PC-9 (cell line): ENCODE data around the gene ZBTB9. TPM values are rescaled to one million over a fixed set of nuclear protein-coding genes. Genes with fewer than 3 reads are reported as not detected.

Experiments used
- BruUV-seq: library from RNA; stranded (reverse); fragments of 400-500 nt; replicated peaks from 2 replicates; lab custom pipeline; 2021; lab: Mats Ljungman, UMichigan
- CTCF ChIA-PET: fragments of 300-600 bp; sonication (Branson Sonifier 250); formaldehyde crosslinking; loops from one replicate; lab custom pipeline; 2022; ENCODE audit warnings: antibody characterized with exemption; lab: Charles Lee
- POLR2A ChIA-PET: fragments of 300-600 bp; sonication (Branson Sonifier 250); formaldehyde crosslinking; loops from one replicate; lab custom pipeline; 2022; ENCODE audit warnings: antibody characterized with exemption; ENCODE audit not compliant: unreplicated experiment; lab: Charles Lee
- DNase-seq, 2 experiments: peaks; one replicate each; pipeline versions ENCODE4 v3.0.0 to v3.0.0-alpha.2; 2015 to 2022; ENCODE audit warnings: mixed read lengths in 1 of 2
- H2AFZ ChIP-seq: fragments of 200-600 bp; sonication (generic); 2 replicates; pipeline ENCODE4 v1.8.1; 2017; ENCODE audit warnings: antibody characterized with exemption
- H3F3A ChIP-seq: fragments of 200-600 bp; sonication (generic); 2 replicates; pipeline ENCODE4 v1.8.1; 2017; ENCODE audit warnings: antibody characterized with exemption, mild to moderate bottlenecking, low read depth; ENCODE audit not compliant: insufficient read depth
- H3K27ac ChIP-seq: fragments of 200-600 bp; sonication (generic); 2 replicates; pipeline ENCODE4 v1.6.1; 2016; ENCODE audit warnings: mixed run types
- H3K27me3 ChIP-seq: fragments of 200-600 bp; sonication (generic); 2 replicates; pipeline ENCODE4 v1.6.1; 2016; ENCODE audit warnings: low read depth, mixed run types; ENCODE audit not compliant: insufficient read depth
- H3K36me3 ChIP-seq: fragments of 200-600 bp; sonication (generic); 2 replicates; pipeline ENCODE4 v1.6.1; 2016; ENCODE audit warnings: low read depth, mixed run types
- H3K4me1 ChIP-seq: fragments of 200-600 bp; sonication (generic); replicated peaks from 2 replicates; pipeline ENCODE4 v1.6.1; 2016; ENCODE audit warnings: mixed run types; ENCODE audit not compliant: insufficient read depth
- H3K4me2 ChIP-seq: fragments of 200-600 bp; sonication (generic); 2 replicates; pipeline ENCODE4 v1.6.1; 2017; ENCODE audit warnings: mixed run types
- H3K4me3 ChIP-seq: fragments of 200-600 bp; sonication (generic); 2 replicates; pipeline ENCODE4 v1.6.1; 2016; ENCODE audit warnings: mixed run types
- H3K79me2 ChIP-seq: fragments of 200-600 bp; sonication (generic); 2 replicates; pipeline ENCODE4 v1.6.1; 2017; ENCODE audit warnings: low read depth, mixed run types
- H3K9me2 ChIP-seq: fragments of 200-600 bp; sonication (generic); 2 replicates; pipeline ENCODE4 v1.8.1; 2017; ENCODE audit warnings: mild to moderate bottlenecking; ENCODE audit not compliant: insufficient read depth
- H3K9me3 ChIP-seq: fragments of 200-600 bp; sonication (generic); 2 replicates; pipeline ENCODE4 v1.8.1; 2016; ENCODE audit warnings: low read depth; ENCODE audit not compliant: insufficient read depth
- H4K20me1 ChIP-seq: fragments of 200-600 bp; sonication (generic); 2 replicates; pipeline ENCODE4 v1.8.1; 2017; ENCODE audit not compliant: insufficient read depth
- EZH2 ChIP-seq: fragments of 200-600 bp; sonication (generic); IDR thresholded peaks from 2 replicates; pipeline ENCODE4 v1.8.0; 2017; ENCODE audit warnings: antibody characterized with exemption, low read depth
- intact Hi-C: fragments of 100-400 bp; cut with micrococcal nuclease; formaldehyde crosslinking; loops from one replicate; pipeline ENCODE4 v1.10.0; 2022; ENCODE audit not compliant: unreplicated experiment
- total RNA-seq: library from RNA; stranded (reverse); gene quantifications from 2 replicates; pipeline ENCODE4 v1.2.3, GENCODE V29; 2021
- TF ChIP-seq, protein P1 (sequence below): fragments of 200-600 bp; sonication (generic); conservative IDR thresholded peaks from 2 replicates; pipeline ENCODE4 v1.6.1; 2017; ENCODE audit warnings: mixed run types, antibody characterized with exemption, mild to moderate bottlenecking, moderate library complexity

ZBTB9 gene
- total RNA-seq, 1 experiment from 2014 or later, result 7.9 TPM

DNA sequence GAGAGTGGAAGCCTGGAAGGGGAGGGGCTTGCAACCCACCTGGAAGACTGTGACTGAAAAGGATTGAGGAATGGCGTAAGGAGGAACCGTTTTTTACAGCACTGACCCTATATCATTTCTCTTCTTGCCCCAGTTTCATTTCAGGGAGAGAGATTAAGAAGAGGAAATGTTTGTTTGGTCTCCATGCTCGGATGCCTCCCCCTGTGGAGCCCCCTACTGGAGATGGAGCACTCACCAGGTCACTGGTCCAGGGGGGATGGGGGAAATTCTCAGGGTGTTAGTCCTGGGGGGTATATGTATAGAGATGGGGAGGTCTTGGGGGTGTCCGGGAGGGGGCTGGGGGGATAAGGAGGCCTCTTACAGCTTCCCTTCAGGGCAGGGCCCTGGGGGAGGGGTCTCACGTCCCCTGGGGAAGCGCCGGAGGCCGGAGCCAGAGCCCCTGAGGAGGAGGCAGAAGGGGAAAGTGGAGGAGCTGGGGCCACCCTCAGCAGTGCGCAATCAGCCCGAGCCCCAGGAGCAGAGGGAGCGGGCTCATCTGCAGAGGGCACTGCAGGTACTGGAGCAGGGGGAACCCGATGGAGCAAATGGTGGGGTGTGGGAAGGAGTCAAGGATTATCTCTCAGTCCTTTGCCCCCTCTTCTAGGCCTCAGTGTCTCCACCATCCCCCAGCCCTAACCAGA lies 39.6 kb upstream of the ZBTB9 start:
- ChIA-PET POLR2A (no interaction called here), CTCF (no interaction called here)
- Histone ChIP-seq H3K27me3 (no peaks in the 10 kb centered on the region), H3K9me3 (no peaks in the 10 kb centered on the region), H4K20me1 (no peaks in the 10 kb centered on the region), H3K9me2 (no peaks in the 10 kb centered on the region), H3K4me1 (peaks cover 20% of the 10 kb centered on the region), H3K4me3 (no peak overlapping the region), H3K36me3 (0 out of 2 replicates have a peak, but pooled peaks cover 6% of the 10 kb centered on the region), H2AFZ (no peak overlapping the region), H3K27ac (no peak overlapping the region), H3K4me2 (no peak overlapping the region), H3F3A (peaks cover 13% of the 10 kb centered on the region), H3K79me2 (peaks cover 35% of the 10 kb centered on the region)
- TF ChIP-seq, protein P1, sequence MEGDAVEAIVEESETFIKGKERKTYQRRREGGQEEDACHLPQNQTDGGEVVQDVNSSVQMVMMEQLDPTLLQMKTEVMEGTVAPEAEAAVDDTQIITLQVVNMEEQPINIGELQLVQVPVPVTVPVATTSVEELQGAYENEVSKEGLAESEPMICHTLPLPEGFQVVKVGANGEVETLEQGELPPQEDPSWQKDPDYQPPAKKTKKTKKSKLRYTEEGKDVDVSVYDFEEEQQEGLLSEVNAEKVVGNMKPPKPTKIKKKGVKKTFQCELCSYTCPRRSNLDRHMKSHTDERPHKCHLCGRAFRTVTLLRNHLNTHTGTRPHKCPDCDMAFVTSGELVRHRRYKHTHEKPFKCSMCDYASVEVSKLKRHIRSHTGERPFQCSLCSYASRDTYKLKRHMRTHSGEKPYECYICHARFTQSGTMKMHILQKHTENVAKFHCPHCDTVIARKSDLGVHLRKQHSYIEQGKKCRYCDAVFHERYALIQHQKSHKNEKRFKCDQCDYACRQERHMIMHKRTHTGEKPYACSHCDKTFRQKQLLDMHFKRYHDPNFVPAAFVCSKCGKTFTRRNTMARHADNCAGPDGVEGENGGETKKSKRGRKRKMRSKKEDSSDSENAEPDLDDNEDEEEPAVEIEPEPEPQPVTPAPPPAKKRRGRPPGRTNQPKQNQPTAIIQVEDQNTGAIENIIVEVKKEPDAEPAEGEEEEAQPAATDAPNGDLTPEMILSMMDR, result no peak; the same call in 1 of the 2 replicates
- no peak for TF ChIP-seq EZH2
- DNase-seq, result no peak
- BruUV-seq, result no TSS peak
- intact Hi-C loops, result loop anchor here (5.0 to 10.0 kb wide), 4 partner anchors 38 to 210 kb away; partner anchors contain the start of genes BAK1, HSD17B8, RGL2 and RING1

DNA sequence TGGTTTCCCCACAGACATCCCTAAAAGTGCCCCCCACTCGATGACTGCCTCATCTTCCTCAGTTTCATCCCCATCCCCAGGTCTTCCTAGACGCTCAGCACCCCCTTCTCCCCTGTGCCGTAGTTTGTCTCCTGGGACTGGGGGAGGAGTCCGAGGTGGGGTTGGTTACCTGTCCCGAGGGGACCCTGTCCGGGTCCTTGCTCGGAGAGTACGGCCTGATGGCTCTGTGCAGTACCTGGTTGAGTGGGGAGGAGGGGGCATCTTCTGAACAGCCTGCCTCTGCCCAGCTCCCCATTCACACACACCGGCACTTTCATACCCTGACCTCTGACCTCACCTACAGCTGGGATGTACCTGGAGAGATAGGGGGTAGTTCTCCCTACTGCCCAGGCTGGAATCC lies 38.5 kb upstream of the ZBTB9 start:
- Histone ChIP-seq H3K36me3 (0 out of 2 replicates have a peak, but pooled peaks cover 6% of the 10 kb centered on the region), H3K27me3 (no peaks in the 10 kb centered on the region), H2AFZ (no peak overlapping the region), H3K4me2 (0 out of 2 replicates have a peak overlapping the region, but pooled peaks have one; percentile 86), H3K9me3 (no peaks in the 10 kb centered on the region), H3K9me2 (no peaks in the 10 kb centered on the region), H3F3A (peaks cover 13% of the 10 kb centered on the region), H3K4me3 (no peak overlapping the region), H4K20me1 (no peaks in the 10 kb centered on the region), H3K4me1 (peaks cover 20% of the 10 kb centered on the region), H3K79me2 (peaks cover 35% of the 10 kb centered on the region), H3K27ac (no peak overlapping the region)
- no TSS peak for BruUV-seq
- no peak for DNase-seq
- intact Hi-C loops, result loop anchor here (10.0 kb wide), 1 partner anchor 211 kb away; the partner anchor contains the start of genes HSD17B8, RING1, RXRB and SLC39A7
- ChIA-PET POLR2A (no interaction called here), CTCF (no interaction called here)
- TF ChIP-seq EZH2, result no peak
- TF ChIP-seq, protein P1, result no peak

DNA sequence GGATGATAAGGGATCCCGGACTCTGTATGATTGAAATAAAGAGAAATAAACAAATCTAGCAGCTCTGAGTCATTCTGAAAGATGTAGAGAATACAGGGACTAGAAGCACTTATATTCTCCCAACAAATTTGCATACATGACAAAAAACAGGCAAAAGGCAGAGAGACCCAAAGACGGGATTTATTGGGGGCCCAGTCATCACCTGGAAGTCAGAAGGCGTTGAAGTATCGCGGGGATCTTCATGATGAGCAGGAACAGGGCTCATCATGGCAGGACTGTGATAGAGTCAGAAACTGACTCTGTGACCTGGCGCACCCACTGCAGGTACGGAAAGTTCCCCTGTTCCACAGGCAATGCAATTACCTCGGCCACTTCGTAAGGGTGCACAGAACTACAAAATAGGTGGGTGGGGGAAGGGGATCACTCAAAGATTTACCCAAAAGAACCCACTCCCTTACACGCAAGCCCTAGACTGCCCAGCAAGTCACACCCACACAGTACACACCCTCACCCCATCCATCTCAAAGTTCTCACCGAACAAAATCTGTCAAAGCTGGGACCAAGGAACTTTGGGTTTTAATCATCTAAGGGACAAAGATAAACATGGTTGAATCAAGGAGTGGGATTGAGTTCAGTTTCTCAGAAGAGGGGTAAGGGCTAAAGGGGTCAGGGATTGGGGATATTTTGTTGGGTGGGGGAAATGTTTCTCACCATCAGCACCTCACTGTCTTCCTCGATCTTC lies 37.8 kb upstream of the ZBTB9 start:
- DNase-seq, result no peak
- peak overlapping the region; percentile 84 for H3K4me3 ChIP-seq
- peaks cover 13% of the 10 kb centered on the region for H3F3A ChIP-seq
- intact Hi-C loops, result loop anchor here (10.0 kb wide), 1 partner anchor 212 kb away; the partner anchor contains the start of genes HSD17B8, RING1, RXRB and SLC39A7
- POLR2A ChIA-PET, result interaction anchor here (0.7 kb wide), 1 partner anchor 196 kb away, joined by 3 read pairs; no protein-coding TSS in a partner anchor
- H3K27me3 ChIP-seq, result peaks cover 6% of the 10 kb centered on the region; the same call in 1 of the 2 replicates
- no TSS peak for BruUV-seq
- CTCF ChIA-PET, result no interaction called here
- 0 out of 2 replicates have a peak, but pooled peaks cover 6% of the 10 kb centered on the region for H3K36me3 ChIP-seq
- TF ChIP-seq, protein P1, result no peak
- no peak for TF ChIP-seq EZH2
- peaks cover 29% of the 10 kb centered on the region for H3K79me2 ChIP-seq
- H3K9me2 ChIP-seq, result no peaks in the 10 kb centered on the region
- no peak overlapping the region for H3K27ac ChIP-seq
- peaks cover 19% of the 10 kb centered on the region for H3K4me1 ChIP-seq
- no peak overlapping the region for H2AFZ ChIP-seq
- no peaks in the 10 kb centered on the region for H3K9me3 ChIP-seq
- H4K20me1 ChIP-seq, result no peaks in the 10 kb centered on the region
- H3K4me2 ChIP-seq, result peak overlapping the region; percentile 86
